ENCODE measurements around the gene ZSCAN22.

The ZSCAN22 gene

DNA sequence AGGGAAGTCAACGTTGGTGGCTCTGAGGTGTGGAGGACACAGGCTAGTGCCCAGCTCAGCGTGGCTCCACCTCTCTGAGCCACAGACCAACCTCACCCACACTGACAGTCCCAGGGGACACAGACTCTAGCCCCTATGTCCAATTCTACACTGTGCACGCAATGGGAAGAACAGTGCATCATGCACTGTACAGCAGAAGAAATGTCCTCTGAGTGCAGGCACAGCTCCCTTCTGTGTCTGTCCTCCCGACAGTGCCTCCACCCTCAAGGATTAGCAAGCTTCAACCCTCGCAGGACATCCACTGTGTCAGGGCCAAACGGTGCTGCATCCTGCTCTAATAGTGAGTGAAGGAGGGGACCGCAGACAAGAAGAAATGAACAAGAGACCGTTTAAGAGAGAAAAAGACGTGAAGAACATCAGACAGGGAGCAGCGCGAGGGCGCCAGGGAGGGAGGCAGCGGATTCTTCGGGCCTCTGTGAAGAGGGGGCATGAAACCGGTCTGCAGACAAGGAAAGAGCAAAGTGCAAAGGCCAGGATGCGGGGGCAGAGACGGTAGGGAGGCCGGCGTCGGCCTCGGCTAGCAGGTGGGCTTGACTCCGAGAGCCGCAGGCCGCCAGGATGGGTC lies 53.4 kb downstream of the ZSCAN22 start:
- no peak for DNase-seq

DNA sequence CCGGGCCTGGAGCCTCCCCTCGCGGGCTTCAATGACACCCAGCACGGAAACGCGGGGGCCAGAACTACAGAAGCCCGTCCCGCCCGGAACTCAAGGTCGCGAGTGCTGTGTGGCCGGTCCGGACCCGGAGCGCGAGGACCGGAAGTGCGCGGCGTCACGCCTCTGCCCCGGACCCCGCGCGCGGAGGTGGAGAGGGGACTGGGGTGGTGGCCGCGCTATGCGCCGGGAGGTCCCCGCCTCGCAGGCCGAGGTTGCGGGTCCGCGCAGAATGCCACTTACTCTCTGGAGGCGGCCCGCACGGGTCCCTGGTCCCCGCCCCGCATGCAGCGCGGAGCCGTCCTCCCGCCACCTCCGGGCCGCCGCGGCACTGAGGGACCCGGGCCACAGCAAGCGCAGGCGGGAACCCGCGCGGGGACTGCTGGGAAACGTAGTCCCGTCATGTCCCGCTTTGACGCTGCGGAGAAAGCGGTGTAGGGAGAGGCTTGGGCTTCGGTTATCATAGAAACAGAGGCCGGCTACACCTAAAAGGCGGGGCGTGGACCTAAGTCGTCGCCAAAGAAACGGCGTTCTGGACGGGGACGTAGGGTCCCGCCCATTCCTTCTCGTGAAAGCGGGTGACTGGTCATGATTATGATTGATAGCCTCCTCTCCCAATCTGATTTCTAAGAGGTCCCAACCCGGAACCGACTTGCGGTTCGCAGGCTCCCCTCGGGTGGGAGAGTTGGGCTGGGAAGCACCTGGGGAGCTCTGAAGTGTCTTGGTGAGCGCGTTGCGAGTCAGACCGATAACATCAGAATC lies 54.1 kb downstream of the ZSCAN22 start, which contains the start of gene ZNF837:
Gene ZNF837 (minus strand): TSS at position 369 of the 798 bp plus-strand sequence. CDS start 11,698 bp downstream, outside the sequence.
- DNase-seq, result peak; percentile 100

DNA sequence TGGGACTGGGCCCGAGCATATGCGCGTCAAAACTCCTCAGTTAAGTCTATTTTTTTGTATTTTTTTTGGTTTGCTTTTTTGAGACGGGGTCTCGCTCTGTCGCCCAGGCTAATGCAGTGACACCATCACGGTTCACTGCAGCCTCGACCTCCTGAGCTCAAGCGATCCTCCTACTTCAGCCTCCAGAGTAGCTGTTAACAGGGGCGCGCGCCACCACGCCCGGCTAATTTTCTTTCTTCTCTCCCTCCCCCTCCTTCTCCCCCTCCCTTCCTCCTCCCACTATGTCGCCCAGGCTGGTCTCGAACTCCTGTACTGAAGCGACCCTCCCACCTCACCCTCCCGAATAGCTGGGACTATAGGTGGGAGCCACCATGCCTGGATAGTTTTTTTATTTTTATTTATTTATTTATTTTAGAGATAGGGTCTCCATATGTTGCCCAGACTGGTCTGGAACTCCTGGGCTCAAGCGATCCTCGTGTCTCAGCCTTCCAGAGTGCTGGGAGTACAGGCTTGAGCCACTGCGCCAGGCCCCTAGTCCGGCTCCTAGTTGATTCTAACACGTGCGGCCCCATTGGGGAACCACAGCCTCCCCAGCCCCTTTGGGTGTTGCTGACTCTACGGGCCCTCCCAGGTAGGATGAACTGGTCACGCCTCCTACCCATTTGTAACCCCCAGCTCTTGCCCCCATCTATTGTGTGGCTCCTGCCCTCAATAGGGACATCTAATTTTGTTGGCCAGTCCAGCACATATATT lies 54.8 kb downstream of the ZSCAN22 start:
- no peak for DNase-seq

DNA sequence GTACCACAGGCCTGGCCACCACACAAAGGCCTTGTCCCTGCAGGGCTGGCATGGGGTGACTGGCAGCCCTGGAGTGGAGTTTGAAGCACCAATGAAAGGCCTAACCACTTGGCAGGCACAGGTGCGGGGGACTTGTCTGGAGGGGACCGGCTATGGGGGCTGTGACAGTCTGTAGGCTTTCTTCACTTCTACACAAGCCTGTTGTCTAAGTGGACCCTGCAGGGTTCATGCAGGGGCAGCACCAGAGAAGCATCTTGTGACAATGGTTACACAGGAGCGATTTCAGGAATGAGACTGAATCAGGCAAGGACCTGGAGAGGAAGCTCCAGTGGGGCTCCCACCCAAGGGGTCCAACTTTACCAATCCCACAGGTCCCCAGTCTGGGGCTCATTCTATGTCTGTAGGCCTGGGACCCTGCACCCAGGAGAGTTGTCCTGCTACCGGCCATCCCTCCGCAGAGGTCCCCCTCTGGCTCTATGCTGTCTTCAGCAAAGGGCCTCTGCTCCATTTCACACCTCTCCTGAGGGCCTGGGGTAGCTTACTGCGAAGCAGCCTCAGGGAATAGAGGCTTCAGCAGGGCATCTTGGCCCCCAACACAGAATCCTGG lies 56.3 kb downstream of the ZSCAN22 start:
- DNase-seq, result no peak

DNA sequence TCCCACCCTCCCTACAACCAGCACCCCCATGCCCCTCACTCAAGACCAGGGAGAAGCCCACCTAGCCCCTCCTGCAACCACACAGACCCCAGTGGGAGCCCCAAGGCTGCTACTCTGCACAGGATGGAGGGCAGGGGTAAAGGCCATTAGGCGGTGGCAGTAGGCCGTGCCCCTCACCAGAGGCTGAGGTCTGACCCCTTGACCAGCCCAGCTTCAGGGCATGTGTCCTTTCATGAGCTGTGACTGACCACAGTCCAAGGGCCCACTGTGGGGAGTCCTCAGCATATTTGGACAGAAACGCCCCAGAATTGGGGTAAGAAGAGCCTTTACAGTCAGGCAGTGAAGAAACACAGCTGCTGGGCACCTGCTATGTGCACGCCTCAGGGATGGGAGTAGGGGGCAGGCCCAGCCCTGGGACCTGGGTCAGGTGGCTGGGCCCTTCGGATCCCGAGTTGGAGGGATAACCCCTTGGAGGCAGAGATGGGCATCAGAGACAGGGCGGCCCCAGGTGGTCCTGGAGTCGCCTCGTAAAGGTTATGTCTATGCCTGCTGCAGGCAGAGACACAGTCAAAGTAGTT lies 58.6 kb downstream of the ZSCAN22 start:
- DNase-seq, result no peak

DNA sequence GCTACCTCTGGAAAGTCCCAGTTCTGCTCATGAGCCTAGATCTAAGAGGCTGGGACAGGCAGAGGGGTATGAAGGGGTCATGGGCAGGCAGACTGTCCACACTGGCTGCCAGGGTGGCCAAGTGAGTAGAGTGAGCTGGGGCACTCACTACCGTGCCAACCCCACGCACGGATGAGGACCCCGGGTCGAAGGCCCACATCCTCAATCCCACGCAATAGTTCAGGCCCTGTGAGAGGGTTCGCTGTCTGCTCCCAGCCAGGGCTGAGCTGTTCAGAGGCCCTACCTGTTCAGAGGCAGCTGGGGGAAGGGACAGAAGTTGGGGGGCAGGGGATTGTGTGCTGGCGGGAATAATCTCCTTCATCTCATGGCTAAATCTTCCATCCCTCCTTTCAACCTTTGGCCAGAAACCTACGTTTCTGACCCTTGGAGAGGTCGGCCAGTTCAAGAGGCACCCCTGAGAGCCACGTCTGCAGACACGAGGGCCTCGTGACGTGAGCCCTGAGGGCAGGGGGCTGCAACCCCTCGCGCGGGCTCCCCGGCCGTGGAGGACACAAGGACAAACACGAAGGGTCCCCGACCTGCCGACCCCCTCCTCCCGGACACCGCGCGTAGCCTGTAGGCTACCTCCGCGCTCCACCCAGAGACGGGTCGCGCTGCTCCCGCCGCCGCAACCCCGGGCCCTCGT lies 59.2 kb downstream of the ZSCAN22 start:
- DNase-seq, result no peak

DNA sequence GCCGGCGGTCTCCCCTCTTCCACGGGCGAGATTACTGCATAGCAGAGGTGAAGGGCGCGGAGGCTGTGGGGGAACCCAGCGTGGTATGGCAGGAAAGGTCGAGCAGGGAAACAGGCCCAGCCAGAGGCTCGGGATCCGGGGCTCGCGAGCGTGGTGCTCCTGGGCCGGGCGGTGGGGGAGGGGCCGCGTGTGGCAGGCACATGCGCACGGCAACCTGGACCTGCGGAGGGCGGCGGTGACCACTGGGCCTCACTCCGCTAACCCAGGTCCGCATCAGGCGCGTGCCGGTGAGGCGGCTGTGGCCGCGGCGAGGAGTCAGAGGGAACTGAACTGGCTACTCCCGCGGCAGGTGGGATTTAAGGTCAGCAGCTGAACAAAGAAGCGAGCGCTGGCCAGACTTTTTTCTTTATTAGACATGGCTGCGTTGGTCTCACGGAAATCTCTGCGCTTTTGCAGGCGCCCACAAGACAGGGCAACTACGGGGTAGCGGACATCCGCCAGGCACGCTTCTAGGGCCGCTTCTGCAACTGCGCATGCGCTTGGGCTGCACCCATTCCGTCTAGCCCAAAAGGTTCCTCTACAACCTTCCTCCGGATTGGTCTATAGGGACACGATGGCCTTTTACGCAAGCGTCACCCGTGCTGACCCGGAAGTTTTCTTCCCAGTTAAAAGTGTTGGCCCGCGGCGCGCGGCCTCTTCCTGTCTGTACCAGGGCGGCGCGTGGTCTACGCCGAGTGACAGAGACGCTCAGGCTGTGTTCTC lies 60.0 kb downstream of the ZSCAN22 start, which contains the start of gene RPS5:
Gene RPS5 (plus strand): TSS at position 694 of the 762 bp plus-strand sequence. CDS start 869 bp downstream, outside the sequence.
- DNase-seq, result peak; percentile 100

DNA sequence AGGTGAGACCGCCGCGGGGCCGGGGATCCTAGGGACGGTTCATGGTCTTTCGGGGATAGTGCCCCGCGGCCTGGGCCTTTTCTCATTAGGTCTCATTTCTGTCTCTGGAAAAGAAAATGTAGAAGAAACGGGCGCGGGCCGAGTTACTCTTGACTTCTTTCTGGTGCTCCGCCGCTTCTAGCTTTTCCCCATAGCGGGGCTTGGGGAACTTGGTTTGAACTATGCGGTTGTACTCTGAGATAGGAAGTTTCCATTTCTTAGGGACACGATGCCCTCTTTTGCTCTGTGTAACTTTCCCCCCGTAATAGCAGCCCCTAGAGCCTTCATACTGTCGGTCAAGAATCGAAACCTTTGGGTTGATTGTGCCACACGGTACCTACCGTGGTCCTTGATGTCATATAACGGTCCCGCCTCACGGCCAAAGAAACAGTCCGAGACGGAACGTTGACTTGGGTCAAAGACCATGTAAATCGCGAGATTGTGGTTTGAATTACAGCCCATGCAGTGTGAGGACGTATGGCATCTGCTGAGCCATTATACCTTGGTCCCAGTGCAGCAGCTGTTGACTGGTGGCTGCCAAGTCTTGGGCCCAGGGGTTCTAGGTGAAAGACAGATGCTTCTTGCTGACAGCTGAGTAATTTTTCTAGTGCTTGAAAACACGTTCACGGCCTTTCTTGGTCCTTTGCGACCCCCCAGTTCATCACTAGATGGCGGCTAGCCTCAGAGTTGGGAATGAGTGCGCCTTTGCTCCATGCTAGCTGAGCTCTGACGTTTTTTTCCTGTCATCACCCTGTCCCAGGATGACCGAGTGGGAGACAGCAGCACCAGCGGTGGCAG lies 60.8 kb downstream of the ZSCAN22 start:
- DNase-seq, result no peak

DNA sequence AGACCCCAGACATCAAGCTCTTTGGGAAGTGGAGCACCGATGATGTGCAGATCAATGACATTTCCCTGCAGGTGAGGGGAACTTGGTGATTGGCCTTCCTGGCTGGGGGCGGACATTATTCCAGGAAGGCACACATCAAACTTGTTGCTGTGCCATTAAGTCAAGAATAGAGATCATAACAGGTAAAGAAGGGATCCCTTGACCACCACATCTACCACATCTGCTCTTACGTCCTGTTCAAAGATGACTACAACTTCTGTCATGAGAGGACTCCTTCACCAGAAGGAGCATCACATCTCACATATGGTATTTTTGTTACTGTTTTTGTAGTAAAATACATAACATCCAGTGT lies 61.4 kb downstream of the ZSCAN22 start:
- no peak for DNase-seq
